HUDEP-2 (cell line): ENCODE measurements around the gene HAGH.
"Not testable (repeated sequence)": the region's sequence is repeated elsewhere in the genome, so short reads cannot be mapped to it uniquely, and the experiment has no call there.

Experiments
- DNase-seq, 76 experiments: peaks; one replicate each; lab custom pipeline; 2025; ENCODE audit not compliant: unreplicated experiment in 76 of 76; lab: John Stamatoyannopoulos, UW

The HAGH gene

DNA sequence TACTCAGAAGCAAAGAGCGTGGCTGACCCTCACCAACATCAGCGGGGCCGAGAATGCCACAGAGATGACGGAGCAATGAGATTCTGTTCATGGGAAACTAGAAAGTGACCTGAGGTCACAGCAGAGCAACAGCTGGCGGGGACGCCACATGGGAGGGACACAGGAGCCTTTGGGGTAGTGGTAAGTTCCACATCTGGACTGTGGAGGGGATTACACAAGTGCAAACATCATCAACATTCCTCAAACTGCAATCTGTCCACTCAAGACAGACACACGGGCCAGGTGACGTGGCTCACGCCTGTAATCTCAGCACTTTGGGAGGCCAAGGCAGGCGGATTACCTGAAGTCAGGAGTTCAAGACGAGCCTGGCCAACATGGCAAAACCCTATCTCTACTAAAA lies 11.2 kb downstream of the HAGH start:
- DNase-seq, result no peak

DNA sequence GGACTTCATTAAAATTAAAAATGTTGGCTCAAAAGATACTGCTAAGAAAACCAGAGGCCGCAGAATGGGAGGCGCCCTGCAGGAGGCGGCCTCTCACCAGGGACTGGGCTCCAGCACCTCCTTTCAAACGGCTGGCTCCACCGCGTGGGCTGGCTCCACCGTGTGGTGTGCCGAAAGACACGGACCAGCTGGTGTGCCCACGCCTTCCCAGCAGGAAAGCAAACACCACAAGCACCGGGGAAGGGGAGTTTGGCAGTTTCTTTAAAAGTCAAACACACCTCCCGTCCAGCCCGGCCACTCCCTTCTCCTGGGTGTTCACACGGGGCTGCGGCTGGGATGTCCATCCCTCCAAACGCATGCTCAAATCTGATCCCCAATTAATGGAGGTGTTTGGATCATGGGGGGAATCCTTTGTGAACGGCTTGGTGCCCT lies 13.9 kb downstream of the HAGH start:
- peak in 67 of 76 experiments; percentile 10 to 87 (median 69) for DNase-seq

GRCh38 chr16:1810536-1810935 lies 16.1 kb downstream of the HAGH start:
- DNase-seq, result no peak

DNA sequence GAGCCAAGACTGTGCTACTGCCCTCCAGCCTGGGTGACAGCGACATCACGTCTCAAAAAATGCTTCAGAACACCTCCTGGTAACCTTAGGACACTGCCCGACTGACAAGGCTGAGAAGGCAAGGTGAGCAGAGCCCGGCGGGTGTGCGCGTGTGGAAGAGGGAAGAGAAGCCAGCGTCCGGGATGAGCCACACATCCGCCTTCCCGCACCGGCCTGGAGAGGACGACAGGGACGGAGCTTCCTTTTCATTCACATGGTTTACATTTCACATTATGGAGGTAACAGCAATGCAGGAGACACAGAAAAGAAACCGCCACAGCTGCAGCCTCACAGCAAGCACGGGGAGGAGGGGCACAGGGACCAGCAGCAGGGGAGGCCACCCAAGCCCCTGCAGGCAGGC lies 16.5 kb downstream of the HAGH start:
- DNase-seq, result no peak

GRCh38 chr16:1809281-1809801 lies 17.3 kb downstream of the HAGH start:
- no peak for DNase-seq

DNA sequence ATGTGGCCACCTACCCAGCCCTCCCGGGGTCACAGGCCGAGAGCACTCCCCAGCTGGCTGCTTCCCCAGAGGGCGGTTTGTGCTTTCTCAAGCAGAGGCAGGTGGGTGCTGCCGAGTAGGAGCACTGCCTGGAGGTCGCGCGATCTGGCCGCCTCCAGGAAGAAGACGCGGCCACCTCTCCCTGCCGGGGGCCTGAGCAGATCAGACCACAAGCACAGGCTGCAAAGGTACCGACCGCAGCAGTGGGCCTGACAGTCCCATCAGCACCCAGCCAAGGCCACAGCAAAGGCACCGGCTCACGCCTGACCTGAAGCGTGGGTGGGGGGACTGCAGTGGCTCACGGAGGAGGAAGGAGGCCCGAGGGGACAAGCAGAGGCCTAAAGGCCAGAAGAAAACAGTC lies 17.9 kb downstream of the HAGH start:
- DNase-seq, result no peak

GRCh38 chr16:1807626-1808025 lies 19.0 kb downstream of the HAGH start:
- DNase-seq, result no peak

DNA sequence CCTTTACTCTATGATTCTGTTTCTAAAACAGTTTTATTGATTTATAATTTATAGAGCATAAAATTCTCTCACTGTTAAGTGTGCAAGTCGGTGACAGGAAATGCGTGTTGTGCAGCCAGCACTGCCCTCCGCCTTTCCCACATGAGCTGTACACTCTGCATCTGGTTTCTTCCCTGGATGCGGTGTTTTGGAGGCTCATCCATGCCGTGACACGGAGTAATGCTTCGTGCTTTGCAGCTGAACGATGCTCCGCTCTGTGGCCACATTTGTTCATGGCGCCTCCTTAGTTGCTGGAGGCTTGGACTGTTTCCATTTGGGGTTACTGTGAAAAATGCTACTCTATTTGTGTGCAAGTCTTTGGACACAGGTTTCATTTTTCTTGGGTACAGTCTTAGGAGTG lies 25.9 kb downstream of the HAGH start:
- no peak for DNase-seq

GRCh38 chr16:1799263-1799662 lies 27.4 kb downstream of the HAGH start:
- DNase-seq, result not testable (repeated sequence)

DNA sequence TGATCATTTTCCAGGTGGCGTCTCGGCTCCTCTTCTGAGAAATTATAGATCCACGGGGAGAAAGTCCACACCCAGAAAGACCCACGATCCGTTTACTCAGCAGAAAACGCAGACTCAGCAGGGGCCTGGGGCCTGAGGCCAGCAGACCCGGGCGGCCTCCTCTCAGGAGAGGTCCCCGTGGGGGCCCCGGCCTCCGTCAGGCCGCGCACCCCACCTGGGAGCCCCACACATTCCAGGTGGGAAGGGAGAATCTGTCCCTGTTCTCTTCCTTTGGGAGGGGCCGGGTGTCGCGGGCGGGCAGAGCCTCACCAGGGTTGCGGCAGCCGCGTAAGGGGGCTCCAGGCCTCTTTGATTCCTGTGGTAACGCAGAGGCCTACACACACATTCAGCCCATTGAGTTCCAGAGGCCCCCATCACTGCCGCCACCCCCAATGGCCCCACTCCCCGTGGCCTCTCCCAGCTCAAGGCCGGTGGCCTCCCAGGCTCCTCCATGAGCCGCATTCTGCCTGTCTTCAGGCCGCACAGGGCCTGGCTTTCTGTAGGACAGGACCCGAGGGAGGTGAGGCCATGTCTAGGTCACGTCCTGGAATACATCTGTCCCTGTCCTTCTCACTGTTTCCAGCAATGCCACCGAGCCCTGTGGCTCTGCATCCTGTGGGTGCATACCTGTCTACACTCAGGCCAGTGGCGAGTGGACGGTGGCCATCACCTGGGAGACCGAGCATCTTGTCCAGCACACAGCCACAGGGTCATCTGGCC lies 31.5 kb downstream of the HAGH start:
- no peak for DNase-seq

GRCh38 chr16:1794221-1794871 lies 32.3 kb downstream of the HAGH start:
- DNase-seq, result no peak

DNA sequence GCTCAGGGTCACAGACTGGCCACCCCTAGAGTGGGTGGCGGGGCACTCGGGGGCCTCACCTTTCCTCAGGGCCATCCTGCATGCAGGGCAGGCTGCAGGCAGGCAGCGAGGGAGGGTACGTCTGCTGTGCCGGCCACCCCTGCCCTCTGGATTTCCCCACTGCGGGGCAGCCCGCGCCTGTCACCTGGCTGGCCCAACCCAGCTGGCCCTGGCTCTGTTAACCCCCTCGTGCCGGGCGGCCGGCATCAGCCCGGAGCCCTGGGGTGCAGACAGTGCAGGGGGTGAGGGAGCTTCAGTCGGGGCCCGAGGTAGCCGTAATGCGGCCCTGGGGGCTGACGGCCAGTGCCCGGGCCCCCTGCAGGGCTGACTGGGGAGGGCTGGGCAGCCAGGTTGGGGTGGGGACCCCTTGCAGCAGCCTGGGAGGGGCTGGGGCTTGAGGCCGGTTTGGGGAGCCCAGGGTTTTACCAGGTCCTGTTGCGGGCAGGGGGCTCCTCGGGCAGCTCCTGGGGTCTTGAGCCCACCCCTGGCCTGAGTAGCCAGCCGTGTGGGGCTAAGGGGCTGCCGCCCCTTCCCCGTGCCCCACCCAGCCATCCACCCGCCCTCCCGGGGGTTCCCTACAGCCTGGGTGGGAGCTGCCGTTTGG lies 32.9 kb downstream of the HAGH start, which contains the start of gene IGFALS:
Gene IGFALS, minus strand, starts transcription at position 128 of the 643 bp plus-strand sequence. Its CDS starts 53 bp downstream, at position 75.
- no peak for DNase-seq

DNA sequence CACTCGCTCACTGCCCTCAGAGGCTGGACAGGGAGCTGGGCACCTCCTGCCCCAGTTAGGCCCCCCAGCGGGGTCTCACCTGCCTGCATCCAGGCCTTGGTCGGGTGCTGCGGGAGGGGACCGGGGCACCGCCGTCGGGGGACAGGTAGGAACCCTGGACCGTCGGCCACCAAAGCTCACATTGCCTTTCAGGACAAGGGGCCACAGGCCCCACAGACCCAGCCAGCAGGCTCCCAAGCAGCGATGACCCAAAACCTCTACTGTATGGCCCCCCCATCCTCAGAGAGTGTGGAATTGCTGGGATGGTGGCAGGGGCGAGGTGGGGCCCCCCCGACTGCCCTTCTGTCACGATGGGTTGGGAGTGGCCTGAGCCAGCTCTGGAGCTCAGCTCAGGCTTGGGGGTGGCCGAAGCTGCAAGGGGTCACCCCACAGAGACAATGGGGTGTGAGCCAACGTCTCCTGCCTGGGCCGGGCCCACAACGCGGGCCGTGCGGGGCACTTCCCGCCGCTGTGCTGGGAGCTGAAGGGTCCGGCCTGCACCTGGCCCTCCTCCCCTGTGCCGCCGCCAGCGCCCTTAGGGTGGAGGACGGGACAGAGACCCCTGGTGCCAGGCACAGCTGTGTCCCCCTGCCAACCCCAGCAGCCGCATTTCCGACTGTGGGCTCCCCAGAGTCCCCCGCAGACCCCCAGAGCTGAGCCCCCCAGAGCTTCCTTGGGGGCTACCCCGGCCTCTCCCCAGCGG lies 33.6 kb downstream of the HAGH start:
- DNase-seq, result no peak

DNA sequence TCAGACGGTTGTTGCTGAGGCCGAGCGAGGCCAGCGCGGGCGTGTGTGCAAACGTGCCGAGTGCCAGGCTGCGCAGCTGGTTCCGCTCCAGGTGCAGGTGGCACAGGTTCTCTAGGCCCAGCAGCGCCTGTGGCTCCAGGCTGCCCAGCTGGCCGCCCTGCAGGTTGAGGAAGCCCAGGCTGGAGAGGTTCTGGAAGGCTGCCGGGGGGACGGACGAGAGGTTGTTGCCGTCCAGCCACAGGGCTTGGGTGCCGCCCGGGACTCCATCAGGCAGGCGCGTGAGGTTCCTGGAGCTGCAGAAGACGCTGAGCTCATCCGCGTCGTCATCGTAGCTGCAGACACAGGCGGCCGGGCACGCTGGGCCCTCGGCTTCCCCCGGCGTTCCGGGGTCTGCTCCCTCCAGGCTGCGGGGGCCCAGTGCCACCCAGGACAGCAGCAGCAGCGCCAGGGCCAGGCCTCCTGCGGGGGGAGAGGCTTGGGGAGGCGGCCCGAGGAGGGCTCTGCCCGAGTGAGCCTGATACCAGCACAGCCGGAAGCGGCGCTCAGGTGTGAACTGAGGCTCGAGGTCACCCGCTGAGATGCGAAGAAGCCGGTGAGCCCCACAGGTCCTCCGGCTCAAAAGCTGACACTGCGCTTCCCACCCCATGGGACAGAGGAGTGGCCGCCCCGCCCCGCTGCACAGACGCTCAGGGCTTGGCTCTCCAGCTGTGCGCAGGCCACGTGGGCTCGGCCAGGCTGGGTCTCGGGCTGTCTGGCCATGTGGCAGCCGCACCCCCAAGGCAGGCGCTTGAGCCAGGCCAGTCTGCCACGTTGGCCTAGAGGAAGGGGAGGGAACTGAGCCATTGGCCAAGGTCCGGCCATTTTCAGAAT lies 34.4 kb downstream of the HAGH start:
- DNase-seq, result no peak

DNA sequence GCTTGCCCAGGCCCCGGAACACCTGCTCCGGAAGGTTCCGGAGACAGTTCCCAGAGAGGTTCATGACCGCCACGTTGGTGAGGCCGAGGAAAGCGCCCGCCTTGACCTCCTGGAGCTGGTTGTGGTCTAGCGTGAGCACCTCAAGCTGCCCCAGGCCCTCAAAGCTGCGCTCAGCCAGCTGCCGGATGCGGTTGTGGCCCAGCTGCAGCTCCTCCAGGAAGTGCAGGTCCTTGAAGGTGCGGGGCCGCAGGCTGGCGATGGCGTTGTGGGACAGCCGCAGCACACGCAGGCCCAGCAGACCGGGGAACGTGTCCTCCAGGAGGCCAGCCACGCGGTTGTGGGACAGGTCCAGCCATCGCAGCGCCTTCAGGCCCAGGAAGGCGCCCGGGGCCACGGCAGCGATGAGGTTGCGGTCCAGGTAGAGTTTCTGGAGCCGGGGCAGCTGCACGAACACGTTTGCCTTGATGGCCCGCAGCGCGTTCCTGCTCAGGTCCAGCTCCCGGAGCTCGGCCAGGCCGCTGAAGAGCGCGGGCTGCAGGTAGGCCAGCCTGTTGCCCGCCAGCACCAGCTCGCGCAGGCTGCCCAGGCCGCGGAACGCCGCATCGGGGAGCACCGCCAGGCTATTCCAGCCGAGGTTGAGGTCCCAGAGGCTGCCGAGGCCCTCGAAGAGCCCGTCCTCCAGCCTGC lies 35.2 kb downstream of the HAGH start:
- DNase-seq, result no peak

- DNase-seq, result no peak
These were observed 35.9 kb downstream of the HAGH start for GRCh38 chr16:1790611-1791255.

DNA sequence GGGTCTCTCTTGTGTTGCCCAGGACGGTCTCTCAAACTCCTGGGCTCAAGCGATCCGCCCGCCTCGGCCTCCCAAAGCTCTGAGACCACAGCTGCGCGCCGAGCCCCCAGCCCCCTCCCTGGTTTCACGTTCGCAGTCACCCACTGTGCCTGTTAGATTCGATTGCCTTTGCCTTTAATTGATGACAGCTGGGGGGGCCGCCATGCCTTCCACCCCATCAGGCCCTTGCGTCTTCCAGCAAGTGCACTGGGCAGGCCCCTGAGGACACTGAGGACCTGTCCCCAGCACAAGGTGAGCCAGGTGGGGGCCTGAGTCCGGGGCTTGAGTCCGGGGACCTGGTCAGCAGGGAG lies 36.4 kb downstream of the HAGH start:
- no peak for DNase-seq

GRCh38 chr16:1789643-1790045 lies 37.0 kb downstream of the HAGH start:
- peak in 2 of 76 experiments; percentile 4 to 9 for DNase-seq

DNA sequence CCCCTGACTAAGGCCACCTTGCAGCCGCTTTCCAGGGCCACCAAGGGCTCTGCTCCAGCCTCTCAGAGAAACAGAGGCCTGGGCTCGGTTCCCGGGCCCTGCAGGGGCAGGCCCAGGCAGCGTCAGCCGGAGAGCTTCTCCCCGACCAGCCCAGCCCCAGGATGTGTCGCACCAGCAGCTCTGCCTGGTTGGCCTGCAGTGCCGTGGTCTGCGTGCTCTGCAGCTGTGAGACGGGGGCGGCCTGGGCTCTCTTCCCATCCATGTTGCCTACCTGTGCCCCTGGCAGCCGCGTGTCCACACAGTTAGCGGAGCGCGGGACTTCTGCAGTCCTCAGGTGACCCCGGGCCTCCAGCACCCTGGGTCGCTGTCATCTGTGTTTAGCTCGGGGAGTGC lies 37.9 kb downstream of the HAGH start:
- DNase-seq, result no peak
